Stimulated activated CD4-positive, alpha-beta T cell treated with anti-CD3 and anti-CD28 coated beads, Interleukin-15, amount 100 ng/mL, for 48 hours (primary cell): ENCODE results near the gene PLCL2.
"Not testable (repeated sequence)": the region's sequence is repeated elsewhere in the genome, so short reads cannot be mapped to it uniquely, and the experiment has no call there.

Experiments
- DNase-seq, 2 donors: peaks; one replicate each; pipeline ENCODE4 v3.0.0-alpha.2; 2020; ENCODE audit warnings: low read depth in 2 of 2

PLCL2 gene

GRCh38 chr3:16917256-16917935 is 32.6 kb downstream of the PLCL2 start:
- no peak for DNase-seq

DNA sequence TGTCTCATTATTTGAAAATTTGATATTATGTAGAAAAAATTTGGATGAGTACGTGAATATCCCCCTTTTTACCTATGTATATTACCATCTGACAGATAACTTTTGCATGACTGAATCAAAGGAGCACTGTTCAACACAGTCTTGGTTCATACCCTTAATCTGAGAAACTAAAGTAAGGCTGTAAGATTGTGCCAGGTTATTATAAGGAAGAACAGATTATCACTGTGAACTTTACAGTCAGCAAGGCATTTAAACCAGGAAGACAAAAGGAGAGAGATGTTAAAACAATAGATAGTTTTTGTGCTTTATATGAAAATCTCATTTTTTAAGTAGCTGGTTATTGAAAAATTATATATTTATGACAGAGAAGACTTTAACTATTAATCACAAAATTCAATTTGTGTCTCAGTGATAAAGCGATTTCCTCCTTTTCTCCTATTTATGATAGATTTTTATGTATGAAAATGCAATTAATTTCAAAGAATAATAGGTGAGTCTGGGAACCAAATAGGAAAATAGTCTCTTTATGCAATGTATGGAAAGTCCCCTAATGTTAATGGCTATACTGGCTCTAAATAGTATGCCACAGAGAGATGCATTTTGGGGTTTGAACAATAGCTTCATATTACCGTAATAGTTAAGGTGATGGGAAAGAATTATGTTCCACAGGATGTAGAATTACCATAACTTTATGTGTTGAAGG is 33.4 kb downstream of the PLCL2 start:
- DNase-seq = no peak

DNA sequence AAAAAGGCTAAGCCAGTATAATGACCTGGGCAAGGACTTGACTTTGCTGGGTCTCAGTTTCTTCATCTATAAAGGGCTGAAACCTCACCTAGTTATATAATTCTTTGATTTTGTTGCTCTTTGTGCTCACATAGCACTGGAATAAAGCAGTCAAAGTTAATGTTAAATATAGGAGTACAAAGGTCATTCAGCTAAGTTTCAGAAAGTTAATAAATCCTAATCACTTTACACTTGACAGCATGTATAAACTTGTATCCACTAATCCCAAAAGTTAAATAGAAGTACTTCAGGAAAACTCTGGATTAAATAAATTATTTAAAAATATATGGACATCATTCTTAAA is 33.9 kb downstream of the PLCL2 start:
- DNase-seq = no peak

GRCh38 chr3:16923112-16923511 is 38.4 kb downstream of the PLCL2 start:
- DNase-seq = no peak

DNA sequence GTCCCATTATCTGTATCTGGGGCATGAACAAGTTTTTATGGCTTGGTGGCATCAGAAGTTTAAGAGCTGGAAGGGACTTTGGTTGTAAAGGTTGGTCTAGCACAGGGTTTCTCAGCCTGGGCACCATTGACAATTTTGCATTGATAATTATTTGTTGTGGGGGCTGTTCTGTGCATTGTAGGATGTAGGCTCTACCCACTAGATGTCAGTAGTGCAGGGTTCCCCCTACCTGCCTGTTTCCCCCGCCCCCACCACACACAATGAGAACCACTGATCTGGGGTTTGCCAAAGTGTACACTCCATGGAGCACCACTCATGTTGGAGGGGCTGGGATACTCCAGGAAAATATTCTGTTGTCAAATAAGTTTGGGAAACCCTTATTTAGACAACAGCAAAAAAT is 42.7 kb downstream of the PLCL2 start:
- no peak for DNase-seq

GRCh38 chr3:16928386-16929132 is 43.8 kb downstream of the PLCL2 start:
- DNase-seq = no peak

GRCh38 chr3:16929311-16929710 is 44.6 kb downstream of the PLCL2 start:
- no peak for DNase-seq

- DNase-seq = no peak
Measured at GRCh38 chr3:16932877-16933276, 48.1 kb downstream of the PLCL2 start.

DNA sequence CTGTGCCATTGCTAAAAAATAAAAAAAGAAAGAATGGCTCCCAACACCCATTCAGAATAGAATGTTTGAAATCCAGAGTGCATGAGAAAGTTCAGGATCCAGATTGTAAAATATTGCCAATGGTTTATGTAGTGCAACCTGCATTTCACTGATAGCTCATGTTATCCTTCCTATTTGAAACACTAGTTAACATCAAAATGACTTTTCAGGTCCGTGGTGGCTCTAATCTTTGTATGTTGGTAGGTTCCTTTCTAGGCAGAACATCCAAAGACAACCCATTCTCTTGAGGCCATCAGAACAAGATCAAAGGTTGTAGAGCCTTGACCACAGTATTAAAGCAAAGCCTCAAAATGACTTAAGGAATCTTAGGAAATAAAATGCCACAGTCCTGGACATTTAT is 51.0 kb downstream of the PLCL2 start:
- DNase-seq = no peak

DNA sequence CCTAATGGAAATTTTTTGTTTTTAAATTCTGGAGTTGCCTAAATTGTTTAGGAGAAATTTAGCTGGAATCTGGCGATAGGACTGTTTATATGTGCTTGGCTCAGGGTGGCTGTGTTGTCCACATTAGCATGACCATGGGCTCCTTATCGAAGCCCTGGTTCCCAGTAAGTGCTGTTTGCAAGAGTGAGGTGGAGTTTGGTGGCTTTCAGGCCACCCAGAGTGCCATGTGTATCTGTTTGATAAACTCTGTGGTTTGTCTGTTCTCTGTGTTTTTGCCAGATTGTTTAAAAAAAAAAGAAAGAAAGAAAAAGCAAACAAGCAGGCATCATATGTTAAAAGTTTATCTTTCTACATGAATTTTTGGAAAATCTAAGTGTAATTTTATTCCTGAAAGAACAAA is 51.5 kb downstream of the PLCL2 start:
- no peak for DNase-seq

DNA sequence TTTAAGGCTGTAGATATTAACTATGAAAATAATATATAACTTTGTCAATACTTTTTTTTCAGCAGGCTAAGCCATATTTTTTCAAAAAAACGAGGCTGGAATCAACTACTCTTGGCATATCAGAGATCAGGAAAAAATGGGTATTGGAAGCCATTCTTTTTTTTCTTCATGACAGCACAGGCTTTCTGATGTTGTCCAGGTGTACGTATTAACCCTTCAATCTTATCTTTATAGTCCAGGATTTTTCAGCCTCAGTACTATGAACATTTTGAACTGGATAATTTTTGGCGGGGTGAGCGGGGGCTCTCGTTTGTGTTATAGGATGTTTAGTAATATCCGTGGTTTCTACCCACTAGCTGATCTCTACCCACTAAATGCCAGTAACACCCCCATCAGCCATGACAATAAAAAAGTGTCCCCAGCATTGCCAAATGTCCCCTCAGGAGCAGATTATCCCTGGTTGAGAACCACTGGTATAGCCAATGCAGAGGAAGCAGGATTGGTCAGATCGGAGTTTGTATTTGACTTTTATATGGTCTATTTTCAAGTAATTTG is 52.0 kb downstream of the PLCL2 start:
- DNase-seq = no peak

DNA sequence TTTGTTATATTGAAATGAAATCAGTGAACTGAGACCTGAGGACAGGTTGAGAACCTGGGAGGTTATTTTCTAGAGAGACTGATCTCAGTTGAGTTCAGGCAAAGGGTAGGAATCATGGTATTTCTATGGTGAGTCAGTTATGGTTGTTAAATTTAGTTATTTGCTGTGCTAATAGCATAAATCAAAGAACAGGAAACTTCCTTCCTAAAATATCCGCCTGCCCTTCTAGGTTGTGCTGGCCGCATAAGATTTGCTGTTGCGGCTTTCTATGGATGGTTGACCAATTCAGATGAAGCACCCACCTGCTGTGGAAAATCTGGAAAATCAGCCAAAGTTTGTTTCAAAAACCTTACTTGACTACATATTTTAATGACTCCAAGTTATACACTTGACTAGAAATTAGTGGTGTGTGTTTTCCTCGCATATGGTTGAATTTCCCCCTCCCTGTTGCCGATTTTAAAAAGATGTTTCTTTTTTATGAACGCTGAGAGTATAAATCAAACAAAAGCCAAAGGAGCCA is 52.6 kb downstream of the PLCL2 start:
- no peak for DNase-seq

DNA sequence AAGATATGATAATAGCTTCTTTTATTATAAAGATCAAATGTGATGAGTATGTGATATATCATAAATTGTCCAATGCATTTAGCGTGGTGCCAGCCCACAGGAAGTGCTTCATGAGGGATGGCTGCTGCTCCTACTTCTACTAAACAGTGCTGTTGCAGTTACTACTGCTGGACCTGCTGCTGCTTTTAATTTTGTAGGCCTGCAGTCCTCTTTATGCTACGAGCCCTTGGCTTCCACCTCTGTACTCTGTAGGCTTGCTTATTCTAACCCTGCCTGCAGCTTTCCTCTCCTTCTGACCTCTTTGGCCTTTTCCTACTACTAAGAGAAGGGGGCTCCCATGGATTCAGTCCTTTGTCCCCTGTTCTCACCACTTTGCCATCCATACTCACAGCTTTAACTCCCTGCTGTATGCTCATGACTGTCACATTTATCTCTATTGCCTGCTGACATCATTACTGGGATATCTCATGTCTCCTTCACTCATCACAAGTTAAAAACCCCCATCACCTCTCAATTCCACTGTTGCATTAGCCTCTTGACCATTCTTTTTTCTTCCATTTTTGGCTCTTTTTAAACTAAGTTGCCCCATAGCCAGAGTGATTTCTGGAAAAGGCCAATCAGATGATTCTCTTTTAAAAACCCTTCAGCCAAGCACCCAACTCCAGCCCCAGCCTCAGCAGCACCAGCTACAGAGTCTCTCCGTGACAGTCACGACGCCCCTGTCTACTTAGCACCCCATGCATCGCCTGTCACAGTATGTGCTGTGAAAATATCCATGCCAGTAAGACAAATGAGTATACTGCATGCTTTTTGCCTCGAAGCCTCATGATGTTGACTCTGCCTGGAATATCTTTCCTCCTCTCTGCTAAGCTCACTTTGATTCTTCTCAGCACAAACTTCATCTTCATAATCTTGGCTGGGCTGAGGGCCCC is 56.3 kb downstream of the PLCL2 start:
- DNase-seq = no peak

GRCh38 chr3:16942955-16943354 is 58.2 kb downstream of the PLCL2 start:
- DNase-seq = no peak

DNA sequence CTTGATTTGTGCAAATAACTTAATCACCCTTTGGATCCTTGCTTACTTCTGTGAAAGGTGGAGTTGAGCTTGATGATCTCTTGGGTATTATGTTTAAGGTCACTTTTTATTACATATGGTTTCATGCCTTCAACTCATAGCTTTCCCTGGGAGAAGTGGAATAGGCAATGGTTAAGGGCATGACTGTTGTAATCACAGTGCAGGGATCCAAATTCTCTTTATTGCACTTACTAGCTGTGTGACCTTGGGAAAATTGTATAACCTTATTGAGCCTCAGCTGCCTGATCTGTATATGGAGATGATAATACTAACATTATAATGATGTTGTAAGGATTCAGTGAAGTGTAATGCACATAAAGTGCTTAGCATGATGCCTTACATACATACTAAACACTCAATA is 59.1 kb downstream of the PLCL2 start:
- DNase-seq = no peak

DNA sequence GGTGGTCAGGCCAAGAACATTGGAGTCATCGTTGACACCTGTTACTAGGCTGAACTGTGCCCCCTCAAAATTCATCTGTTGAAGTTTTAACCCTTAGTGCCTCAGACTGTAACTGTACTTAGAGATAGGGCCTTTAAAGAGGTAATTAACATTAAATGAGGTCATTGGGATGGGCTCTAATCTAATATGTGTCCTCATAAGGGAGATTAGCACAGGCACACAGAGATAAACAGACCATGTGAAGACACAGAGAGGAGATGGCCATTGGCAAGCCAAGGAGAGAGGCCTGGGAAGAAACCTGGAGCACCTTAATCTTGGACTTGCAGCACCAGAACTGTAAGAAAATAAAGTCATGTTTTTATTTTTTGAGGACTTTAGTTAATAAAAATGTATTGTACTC is 59.6 kb downstream of the PLCL2 start:
- no peak for DNase-seq

DNA sequence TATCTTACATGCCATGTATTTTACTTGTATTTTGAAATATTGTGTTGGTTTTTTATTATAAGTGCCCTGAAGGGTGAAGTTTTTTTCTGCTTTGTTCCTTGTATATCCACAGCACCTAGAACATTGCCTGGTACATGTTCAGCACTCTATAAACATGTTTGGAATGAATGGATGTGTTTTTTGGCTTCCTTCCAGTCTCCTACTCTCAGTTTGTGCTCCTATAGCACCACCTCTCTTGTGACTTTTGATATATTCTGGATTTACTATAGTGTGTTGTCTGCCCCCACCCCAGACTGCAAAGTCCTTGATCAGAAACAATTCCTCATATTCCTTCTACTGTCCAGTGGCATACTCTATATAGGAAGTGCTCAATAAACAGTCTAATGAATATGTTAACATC is 60.6 kb downstream of the PLCL2 start:
- no peak for DNase-seq

- DNase-seq = no peak
Measured at GRCh38 chr3:16950282-16950681, 65.5 kb downstream of the PLCL2 start.

- no peak for DNase-seq
Measured at GRCh38 chr3:16950845-16951244, 66.1 kb downstream of the PLCL2 start.

GRCh38 chr3:16957852-16958251 is 73.1 kb downstream of the PLCL2 start:
- not testable (repeated sequence) for DNase-seq

DNA sequence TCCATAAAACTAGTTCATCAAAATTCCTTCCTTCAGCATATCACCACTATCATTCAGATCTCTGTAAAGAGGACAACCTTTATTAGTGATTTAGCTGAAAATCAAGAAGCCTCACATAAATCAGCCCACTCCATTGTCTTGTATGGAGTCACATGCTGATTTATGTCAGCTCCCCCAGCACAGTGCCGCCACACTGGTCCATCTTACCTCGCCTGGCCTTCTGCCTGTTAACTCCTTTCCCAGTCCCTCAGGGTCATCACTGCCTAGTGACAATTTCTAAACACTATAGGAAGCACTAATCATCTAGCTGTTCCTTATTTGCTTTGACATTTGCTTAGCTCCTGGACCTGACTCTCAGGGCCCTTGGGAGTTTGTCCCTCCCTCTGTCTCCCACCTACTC is 75.4 kb downstream of the PLCL2 start:
- no peak for DNase-seq
